ENCODE measurements around the gene ELAVL1. TPM values are rescaled to one million over a fixed set of nuclear protein-coding genes. Genes with fewer than 3 reads are reported as not detected.

The ELAVL1 gene
- total and polyA plus RNA-seq, 2 of the 13 experiments (the other 11 are each of a cell fraction or from before 2014, with no cell fraction given): 27.9 to 38.4 TPM

DNA sequence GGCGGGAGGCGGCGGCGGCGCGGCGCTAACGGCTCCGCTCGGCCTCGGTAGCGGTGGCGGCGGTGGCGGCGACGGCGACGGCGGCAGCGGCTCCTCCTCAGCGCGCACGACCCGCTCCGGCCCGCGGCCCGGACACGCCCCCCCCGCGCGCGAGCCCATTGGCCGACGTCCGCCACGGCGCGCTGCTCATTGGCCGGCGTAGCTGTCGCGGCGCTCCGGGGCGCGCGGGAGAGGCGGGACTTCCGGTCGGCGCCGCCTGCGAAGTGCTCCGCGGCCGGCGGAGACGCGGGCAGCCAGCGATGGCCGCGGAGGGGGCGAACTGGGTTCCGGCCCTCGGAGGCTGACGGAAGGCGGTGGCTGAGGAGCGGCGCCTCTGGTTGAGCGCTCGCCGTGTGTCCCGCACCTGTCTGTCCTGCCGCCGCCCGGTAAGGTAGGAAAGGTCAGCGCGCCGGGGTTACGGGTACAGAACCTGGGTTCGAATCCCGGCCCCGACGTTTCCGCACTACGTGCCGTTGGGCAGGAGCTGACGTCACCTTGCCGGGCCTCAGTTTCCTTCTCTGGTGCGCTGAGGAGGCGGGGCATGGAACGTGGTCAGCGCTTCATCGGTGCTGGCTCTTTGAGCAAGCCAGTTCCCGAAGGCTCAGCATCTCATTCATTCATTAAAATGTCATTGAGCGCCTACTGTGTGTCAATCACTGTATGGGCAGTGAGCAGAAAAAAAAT, at the start of gene ELAVL1 (continued):
- TF ChIP-seq ZNF703 (CRISPR knock-in tag; IDR thresholded peaks at IDR 0.05; ENCODE audit: borderline replicate concordance) (no peak), ZNF124 (CRISPR knock-in tag; IDR thresholded peaks at IDR 0.05) (no peak), SMAD1 (CRISPR knock-in tag; IDR thresholded peaks at IDR 0.05; ENCODE audit: borderline replicate concordance, low read depth) (0 out of 2 replicates have a peak, but pooled peaks have one; percentile 21), CHCHD3 (CRISPR knock-in tag; IDR thresholded peaks at IDR 0.05) (0 out of 2 replicates have a peak, but pooled peaks have one; percentile 60), KLF9 (CRISPR knock-in tag; IDR thresholded peaks at IDR 0.05; ENCODE audit: low read depth) (no peak), MYC (CRISPR knock-in tag; IDR thresholded peaks at IDR 0.05; ENCODE audit: borderline replicate concordance) (peak; percentile 29; the same call in 1 of the 2 replicates), MAZ (IDR thresholded peaks at IDR 0.05; ENCODE audit: borderline replicate concordance, low read depth, low read length) (no peak; the same call in 1 of the 2 replicates), MAZ (CRISPR knock-in tag; IDR thresholded peaks at IDR 0.05; ENCODE audit: low read depth) (peak; percentile 86), NFE2L2 (IDR thresholded peaks at IDR 0.05; ENCODE audit: low read length) (no peak), TEAD2 (CRISPR knock-in tag; IDR thresholded peaks at IDR 0.05) (no peak), ZNF547 (CRISPR knock-in tag; IDR thresholded peaks at IDR 0.05) (peak; percentile 84), KMT2B (CRISPR knock-in tag; IDR thresholded peaks at IDR 0.05) (peak; percentile 59), MAFF (IDR thresholded peaks at IDR 0.05; ENCODE audit: low read depth, low read length) (no peak), ZNF143 (CRISPR knock-in tag; IDR thresholded peaks at IDR 0.05) (no peak), ZNF446 (CRISPR knock-in tag; IDR thresholded peaks at IDR 0.05) (no peak), ZNF160 (CRISPR knock-in tag; IDR thresholded peaks at IDR 0.05) (peak; percentile 39; the same call in 1 of the 2 replicates), RXRA (CRISPR knock-in tag; IDR thresholded peaks at IDR 0.05) (peak; percentile 51; the same call in 1 of the 2 replicates), ZNF558 (CRISPR knock-in tag; IDR thresholded peaks at IDR 0.05; ENCODE audit: borderline replicate concordance) (0 out of 2 replicates have a peak, but pooled peaks have one; percentile 59), NFYB (CRISPR knock-in tag; IDR thresholded peaks at IDR 0.05) (peak; percentile 81)
- TF ChIP-seq, protein P1, sequence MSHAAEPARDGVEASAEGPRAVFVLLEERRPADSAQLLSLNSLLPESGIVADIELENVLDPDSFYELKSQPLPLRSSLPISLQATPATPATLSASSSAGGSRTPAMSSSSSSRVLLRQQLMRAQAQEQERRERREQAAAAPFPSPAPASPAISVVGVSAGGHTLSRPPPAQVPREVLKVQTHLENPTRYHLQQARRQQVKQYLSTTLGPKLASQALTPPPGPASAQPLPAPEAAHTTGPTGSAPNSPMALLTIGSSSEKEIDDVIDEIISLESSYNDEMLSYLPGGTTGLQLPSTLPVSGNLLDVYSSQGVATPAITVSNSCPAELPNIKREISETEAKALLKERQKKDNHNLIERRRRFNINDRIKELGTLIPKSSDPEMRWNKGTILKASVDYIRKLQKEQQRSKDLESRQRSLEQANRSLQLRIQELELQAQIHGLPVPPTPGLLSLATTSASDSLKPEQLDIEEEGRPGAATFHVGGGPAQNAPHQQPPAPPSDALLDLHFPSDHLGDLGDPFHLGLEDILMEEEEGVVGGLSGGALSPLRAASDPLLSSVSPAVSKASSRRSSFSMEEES (CRISPR knock-in tag; IDR thresholded peaks at IDR 0.05): no peak
- TF ChIP-seq, protein P2, sequence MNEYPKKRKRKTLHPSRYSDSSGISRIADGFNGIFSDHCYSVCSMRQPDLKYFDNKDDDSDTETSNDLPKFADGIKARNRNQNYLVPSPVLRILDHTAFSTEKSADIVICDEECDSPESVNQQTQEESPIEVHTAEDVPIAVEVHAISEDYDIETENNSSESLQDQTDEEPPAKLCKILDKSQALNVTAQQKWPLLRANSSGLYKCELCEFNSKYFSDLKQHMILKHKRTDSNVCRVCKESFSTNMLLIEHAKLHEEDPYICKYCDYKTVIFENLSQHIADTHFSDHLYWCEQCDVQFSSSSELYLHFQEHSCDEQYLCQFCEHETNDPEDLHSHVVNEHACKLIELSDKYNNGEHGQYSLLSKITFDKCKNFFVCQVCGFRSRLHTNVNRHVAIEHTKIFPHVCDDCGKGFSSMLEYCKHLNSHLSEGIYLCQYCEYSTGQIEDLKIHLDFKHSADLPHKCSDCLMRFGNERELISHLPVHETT (CRISPR knock-in tag; conservative IDR thresholded peaks at IDR 0.05): peak; percentile 93
- TF ChIP-seq, protein P3, sequence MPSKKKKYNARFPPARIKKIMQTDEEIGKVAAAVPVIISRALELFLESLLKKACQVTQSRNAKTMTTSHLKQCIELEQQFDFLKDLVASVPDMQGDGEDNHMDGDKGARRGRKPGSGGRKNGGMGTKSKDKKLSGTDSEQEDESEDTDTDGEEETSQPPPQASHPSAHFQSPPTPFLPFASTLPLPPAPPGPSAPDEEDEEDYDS (CRISPR knock-in tag; IDR thresholded peaks at IDR 0.05): no peak
- TF ChIP-seq, protein P4, sequence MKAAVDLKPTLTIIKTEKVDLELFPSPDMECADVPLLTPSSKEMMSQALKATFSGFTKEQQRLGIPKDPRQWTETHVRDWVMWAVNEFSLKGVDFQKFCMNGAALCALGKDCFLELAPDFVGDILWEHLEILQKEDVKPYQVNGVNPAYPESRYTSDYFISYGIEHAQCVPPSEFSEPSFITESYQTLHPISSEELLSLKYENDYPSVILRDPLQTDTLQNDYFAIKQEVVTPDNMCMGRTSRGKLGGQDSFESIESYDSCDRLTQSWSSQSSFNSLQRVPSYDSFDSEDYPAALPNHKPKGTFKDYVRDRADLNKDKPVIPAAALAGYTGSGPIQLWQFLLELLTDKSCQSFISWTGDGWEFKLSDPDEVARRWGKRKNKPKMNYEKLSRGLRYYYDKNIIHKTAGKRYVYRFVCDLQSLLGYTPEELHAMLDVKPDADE (CRISPR knock-in tag; IDR thresholded peaks at IDR 0.05): no peak
